Breast epithelium (tissue), 3 donors: ENCODE measurements around the gene SETBP1.

ENCODE experiments used
- POLR2A ChIP-seq: fragments of 450-650 bp; IDR thresholded peaks from one replicate; pipeline ENCODE4 v1.6.1; 2016; ENCODE audit warnings: antibody characterized with exemption, mild to moderate bottlenecking, moderate library complexity
- POLR2AphosphoS5 ChIP-seq, 3 donors: sonication (generic); formaldehyde crosslinking; IDR thresholded peaks; one replicate each; pipeline ENCODE4 v1.6.1; 2017; ENCODE audit warnings: antibody characterized with exemption in 3 of 3
- TF ChIP-seq, protein P1 (sequence below), 3 donors: fragments of 450-650 bp; IDR thresholded peaks; one replicate each; pipeline ENCODE4 v1.5.1; 2016 to 2017; ENCODE audit warnings: antibody characterized with exemption in 3 of 3, mild to moderate bottlenecking in 3 of 3, moderate library complexity in 3 of 3

DNA sequence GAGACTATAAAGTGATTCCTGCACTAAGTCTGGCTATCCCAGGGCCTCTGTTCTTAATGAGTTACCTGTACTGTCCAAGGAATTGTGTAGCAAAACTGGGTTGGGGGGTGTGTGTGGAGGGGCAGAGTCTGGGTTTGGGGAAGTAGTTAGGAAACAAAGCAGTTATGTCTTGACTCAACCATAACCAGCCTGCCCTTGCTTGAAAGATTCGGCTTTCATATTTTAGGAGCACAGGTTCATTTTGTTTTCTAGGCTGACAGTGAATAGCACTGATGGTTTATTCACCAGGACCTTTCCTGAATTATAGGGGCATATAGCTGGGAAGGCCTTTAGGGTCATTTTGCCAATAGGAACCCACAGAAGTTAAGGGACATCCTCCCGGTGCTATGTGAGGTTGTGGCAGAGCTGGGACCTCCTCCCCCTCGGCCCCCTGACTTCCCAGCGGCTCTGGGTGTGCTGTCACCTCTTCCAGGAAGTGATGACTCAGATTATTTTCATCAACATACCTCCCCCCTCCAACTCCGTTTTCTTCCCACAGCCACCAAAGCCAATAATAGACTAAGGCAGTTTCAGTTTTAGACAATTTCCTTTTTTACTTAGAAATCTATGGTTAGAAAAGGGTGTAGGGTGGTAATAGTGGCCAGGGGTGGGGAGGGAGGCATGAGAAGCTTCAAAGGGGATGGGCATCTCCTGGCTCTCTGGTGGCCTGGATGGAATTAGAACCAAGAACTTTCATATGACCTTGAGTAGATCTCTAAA is 44.8 kb downstream of the SETBP1 start:
- TF ChIP-seq POLR2A (no peak), POLR2AphosphoS5 (IDR thresholded peaks at IDR 0.05) (peak in 2 of 3 donors; percentile 58 to 84)
- TF ChIP-seq, protein P1, sequence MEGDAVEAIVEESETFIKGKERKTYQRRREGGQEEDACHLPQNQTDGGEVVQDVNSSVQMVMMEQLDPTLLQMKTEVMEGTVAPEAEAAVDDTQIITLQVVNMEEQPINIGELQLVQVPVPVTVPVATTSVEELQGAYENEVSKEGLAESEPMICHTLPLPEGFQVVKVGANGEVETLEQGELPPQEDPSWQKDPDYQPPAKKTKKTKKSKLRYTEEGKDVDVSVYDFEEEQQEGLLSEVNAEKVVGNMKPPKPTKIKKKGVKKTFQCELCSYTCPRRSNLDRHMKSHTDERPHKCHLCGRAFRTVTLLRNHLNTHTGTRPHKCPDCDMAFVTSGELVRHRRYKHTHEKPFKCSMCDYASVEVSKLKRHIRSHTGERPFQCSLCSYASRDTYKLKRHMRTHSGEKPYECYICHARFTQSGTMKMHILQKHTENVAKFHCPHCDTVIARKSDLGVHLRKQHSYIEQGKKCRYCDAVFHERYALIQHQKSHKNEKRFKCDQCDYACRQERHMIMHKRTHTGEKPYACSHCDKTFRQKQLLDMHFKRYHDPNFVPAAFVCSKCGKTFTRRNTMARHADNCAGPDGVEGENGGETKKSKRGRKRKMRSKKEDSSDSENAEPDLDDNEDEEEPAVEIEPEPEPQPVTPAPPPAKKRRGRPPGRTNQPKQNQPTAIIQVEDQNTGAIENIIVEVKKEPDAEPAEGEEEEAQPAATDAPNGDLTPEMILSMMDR (IDR thresholded peaks at IDR 0.05), result no peak
